HG03108 (cell line): Measurements from ENCODE around the gene EPHB2.
"Not testable (repeated sequence)": the region's sequence is repeated elsewhere in the genome, so short reads cannot be mapped to it uniquely, and the experiment has no call there.

Source experiments
- ATAC-seq: cut with Tn5 transposase; IDR thresholded peaks from one replicate; pipeline ENCODE4 v1.9.1; 2021; ENCODE audit warnings: moderate library complexity; ENCODE audit not compliant: unreplicated experiment

EPHB2 gene

GRCh38 chr1:22930240-22930912 lies 219.7 kb downstream of the EPHB2 start:
- ATAC-seq, result no peak

DNA sequence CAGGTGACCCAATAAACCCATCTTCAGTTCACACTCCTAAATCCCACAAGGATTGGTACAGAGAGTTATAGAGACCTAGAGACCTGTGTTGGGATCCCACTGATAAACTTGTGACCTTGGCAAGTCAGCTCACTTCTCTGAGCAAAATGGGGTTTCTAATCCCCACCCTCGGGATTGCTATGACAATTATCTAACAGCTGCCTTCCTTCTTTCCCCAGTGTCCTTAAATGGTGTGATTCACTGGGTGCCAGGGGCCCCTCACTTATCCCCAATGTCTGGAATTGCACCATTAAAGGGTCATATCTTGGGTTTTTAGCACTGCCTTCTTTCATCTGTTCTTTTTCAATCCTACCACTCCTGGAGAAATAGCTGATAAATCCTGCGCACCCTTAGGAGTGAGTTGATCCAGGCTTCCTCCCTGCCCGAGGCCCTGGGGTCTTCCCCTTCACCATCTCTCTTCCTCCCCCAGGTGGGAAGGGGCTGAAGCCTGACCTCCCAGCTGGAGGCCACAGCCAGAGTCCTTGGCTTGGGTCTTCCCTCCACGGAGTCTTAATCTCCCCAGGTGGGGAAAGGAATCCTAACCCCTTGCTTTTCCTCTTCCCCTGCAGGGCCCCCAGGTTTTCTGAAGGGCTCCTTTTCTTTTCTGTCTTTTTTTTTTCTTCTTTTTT lies 222.3 kb downstream of the EPHB2 start:
- ATAC-seq, result no peak

- ATAC-seq, result no peak
Measured at GRCh38 chr1:22935433-22935832, 224.8 kb downstream of the EPHB2 start.

- ATAC-seq, result no peak
Measured at GRCh38 chr1:22936681-22937080, 226.0 kb downstream of the EPHB2 start.

- no peak for ATAC-seq
Measured at GRCh38 chr1:22941257-22941656, 230.6 kb downstream of the EPHB2 start.

DNA sequence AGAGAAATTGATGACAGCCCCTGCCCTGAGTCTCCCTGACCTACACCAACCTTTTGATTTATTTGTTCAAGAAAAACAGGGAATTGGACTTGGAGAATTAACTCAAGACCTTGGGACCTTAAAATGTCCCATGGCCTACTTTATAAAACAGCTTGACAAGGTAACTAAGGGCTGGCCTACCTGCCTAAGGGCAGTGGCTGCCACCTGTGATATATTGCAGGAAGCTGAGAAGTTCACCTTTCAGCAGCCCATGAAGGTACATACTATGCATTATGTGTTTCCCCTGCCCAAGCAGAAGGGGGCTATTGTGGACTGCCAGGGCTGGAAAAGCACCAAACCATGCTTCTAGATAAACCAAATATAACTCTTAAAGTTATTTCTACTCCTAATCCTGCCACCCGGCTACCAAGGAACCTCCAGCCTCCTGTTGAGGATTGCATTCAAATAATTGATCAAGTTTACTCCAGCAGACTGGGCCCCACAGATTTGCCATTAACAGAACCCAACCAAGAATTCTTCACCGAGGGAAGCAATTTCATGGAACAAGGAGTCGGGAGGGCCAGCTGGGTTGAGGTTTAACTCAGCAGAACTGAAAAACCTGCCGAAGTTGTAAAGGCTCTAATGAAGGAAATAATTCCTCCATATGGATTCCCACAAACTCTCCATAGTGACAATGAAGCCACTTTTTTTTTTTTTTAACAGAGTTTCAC lies 233.9 kb downstream of the EPHB2 start:
- no peak for ATAC-seq

DNA sequence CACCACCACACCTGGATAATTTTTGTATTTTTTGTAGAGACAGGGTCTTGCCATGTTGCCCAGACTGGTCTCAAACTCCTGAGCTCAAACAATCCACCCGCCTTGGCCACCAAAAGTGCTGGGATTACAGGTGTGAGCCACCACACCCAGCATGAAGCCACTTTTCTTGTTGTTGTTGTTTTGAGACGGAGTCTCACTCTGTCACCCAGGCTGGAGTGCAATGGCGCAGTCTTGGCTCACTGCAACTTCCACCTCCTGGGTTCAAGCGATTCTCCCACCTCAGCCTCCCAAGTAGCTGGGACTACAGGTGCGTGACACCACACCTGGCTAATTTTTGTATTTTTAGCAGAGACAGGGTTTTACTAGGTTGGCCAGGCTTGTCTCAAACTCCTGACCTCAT lies 234.5 kb downstream of the EPHB2 start:
- ATAC-seq, result not testable (repeated sequence)

DNA sequence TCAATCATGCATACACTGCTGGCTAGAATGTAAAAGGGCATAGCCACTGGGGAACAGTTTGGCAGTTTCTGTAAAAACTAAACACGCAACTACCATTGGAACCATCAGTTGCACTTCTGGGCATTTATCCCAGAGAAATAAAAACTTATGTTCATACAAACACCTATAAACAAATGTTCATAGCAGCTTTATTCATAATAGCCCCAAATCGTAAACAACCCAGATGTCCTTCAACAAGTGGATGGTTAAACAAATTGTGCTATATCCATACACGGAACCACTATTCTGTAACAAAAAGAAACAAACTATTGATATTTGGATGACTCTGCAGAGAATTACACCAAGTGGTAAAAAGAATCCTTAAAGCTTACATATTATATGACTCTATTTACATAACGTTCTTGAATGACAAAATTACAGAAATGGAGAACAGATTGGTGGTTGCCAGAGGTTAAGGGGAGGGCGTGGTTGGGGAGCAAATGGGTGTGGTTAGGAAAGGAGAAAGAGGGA lies 239.2 kb downstream of the EPHB2 start:
- ATAC-seq, result no peak

DNA sequence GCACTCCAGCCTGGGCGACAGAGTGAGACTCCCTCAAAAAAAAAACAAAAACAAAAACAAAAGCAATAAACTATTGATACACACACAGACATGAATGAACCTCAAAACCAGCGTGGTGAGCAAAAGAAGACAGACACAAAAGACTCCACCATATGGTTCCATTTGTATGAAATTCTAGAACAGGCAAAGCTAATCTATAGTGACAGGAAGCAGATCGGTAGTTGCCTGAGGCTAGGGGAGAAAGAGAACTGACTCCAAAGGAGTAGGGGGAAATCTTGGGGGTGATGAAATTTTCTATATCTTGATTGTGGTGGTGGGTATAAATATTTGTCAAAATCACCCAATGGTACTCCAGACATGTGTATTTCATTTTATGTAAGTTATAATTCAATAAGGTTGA lies 241.2 kb downstream of the EPHB2 start:
- ATAC-seq, result no peak

- no peak for ATAC-seq
Measured at GRCh38 chr1:22952694-22953056, 242.0 kb downstream of the EPHB2 start.

- ATAC-seq, result no peak
Measured at GRCh38 chr1:22953057-22953739, 242.6 kb downstream of the EPHB2 start.

- no peak for ATAC-seq
Measured at GRCh38 chr1:22953740-22954141, 243.1 kb downstream of the EPHB2 start.

- no peak for ATAC-seq
Measured at GRCh38 chr1:22955146-22955545, 244.5 kb downstream of the EPHB2 start.

DNA sequence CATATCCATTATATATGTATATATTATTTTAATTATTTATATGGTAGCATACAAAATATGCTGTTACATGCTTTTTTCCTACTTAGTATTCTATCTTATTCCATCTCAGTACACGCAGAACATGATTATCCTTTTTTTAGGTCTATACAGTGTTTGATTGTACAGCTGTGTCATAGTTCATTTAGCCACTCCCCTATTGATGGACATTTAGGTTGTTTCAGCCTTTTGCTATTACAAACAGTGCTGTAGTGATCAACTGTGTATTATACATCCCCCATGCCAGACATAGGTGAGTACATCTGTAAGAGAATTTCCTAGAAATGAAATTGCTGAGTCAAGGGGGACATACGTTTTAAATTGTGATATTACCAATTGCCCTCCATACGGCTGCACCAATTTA lies 246.4 kb downstream of the EPHB2 start:
- ATAC-seq, result no peak

- ATAC-seq, result no peak
Measured at GRCh38 chr1:22958556-22958955, 247.9 kb downstream of the EPHB2 start.

GRCh38 chr1:22959545-22960360 lies 249.1 kb downstream of the EPHB2 start:
- no peak for ATAC-seq

DNA sequence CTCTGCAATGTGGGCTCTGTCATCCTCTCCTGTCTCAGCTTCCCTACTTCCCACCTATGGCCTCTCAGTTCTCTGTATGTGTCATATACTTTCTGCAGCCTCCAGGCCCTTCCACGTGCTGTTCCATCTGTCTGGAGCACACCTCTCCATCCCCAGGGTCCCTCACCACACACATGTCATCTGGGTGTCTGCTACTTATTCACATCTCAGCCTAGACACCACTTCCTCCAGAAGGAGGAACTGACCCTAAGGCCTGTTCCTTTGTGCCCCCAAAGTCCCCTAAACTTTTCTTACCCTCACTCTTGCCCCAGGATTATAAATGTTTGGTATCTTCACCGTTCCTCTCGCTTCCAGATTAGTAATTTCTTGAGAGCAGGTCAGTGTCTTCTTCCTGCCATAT lies 251.9 kb downstream of the EPHB2 start:
- no peak for ATAC-seq

GRCh38 chr1:22963044-22963677 lies 252.5 kb downstream of the EPHB2 start:
- ATAC-seq, result no peak

- ATAC-seq, result no peak
Measured at GRCh38 chr1:22966309-22966708, 255.7 kb downstream of the EPHB2 start.

GRCh38 chr1:22967833-22968232 lies 257.2 kb downstream of the EPHB2 start:
- ATAC-seq, result no peak
